ENCODE measurements around the gene MRPL16.

DNA sequence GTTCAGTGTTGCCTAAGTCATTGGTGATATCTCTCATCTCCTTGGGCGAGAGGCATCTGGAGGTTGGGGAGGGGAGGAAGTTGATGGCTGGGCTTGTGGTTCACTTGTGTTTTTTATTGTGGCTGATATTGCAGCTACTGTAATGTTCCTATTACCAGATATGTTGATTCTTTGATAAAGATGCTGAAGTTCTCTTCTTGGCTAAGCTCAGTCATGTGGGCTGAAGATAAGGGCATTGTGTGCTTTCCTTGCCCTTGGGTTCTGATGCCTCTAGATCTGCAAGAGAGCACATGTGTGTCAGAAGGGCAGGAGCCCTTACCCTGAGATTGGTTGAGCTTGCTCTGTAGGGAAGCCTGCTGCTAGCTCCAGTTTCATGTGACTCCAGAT, 43.4 kb downstream of the MRPL16 start:
- TF ChIP-seq LEF1 (IDR thresholded peaks at IDR 0.05; ENCODE audit: borderline replicate concordance) (no peak), ELF4 (IDR thresholded peaks at IDR 0.05) (no peak), FOXM1 (IDR thresholded peaks at IDR 0.05; ENCODE audit: borderline replicate concordance) (no peak), TARDBP (IDR thresholded peaks at IDR 0.05) (no peak), SUZ12 (IDR thresholded peaks at IDR 0.05) (no peak), CTBP1 (IDR thresholded peaks at IDR 0.05; ENCODE audit: borderline replicate concordance) (no peak)

All from HEK293T (cell line).